Neural progenitor cell (in vitro differentiated cells): Measurements from ENCODE around the gene NTN3.

Experiments used
- EZH2 ChIP-seq: fragments of 200-600 bp; sonication (generic); IDR thresholded peaks from 2 replicates; pipeline ENCODE4 v1.6.1; 2017; ENCODE audit warnings: antibody characterized with exemption, mild to moderate bottlenecking, moderate library complexity
- EZH2phosphoT487 ChIP-seq: fragments of 200-600 bp; sonication (generic); IDR thresholded peaks from 2 replicates; pipeline ENCODE4 v1.6.1; 2017; ENCODE audit warnings: antibody characterized with exemption
- TF ChIP-seq, protein P1 (sequence below): fragments of 200-600 bp; sonication (generic); IDR thresholded peaks from 2 replicates; pipeline ENCODE4 v1.5.1; 2017; ENCODE audit warnings: antibody characterized with exemption, mild to moderate bottlenecking

DNA sequence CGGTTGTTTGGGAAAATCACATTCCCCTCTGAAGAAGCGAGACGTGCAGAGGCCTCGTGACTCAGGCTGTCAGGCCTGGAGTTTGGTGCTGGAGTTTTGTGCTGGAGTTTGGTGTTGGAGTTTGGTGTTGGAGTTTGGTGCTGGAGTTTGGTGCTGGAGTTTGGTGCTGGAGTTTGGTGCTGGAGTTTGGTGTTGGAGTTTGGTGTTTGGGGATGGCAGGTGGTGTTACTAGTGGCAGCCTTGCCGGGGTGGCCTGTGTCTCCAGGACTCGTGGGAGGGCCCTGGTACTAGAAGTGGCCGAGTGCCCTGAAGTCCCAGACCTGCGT, 16.4 kb downstream of the NTN3 start:
- no peak for TF ChIP-seq EZH2
- TF ChIP-seq, protein P1, sequence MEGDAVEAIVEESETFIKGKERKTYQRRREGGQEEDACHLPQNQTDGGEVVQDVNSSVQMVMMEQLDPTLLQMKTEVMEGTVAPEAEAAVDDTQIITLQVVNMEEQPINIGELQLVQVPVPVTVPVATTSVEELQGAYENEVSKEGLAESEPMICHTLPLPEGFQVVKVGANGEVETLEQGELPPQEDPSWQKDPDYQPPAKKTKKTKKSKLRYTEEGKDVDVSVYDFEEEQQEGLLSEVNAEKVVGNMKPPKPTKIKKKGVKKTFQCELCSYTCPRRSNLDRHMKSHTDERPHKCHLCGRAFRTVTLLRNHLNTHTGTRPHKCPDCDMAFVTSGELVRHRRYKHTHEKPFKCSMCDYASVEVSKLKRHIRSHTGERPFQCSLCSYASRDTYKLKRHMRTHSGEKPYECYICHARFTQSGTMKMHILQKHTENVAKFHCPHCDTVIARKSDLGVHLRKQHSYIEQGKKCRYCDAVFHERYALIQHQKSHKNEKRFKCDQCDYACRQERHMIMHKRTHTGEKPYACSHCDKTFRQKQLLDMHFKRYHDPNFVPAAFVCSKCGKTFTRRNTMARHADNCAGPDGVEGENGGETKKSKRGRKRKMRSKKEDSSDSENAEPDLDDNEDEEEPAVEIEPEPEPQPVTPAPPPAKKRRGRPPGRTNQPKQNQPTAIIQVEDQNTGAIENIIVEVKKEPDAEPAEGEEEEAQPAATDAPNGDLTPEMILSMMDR, result no peak
- TF ChIP-seq EZH2phosphoT487, result no peak
